GM12865 (cell line): ENCODE data around the gene MED12L.
"Not testable (repeated sequence)": the region's sequence is repeated elsewhere in the genome, so short reads cannot be mapped to it uniquely, and the experiment has no call there.

Source experiments
- DNase-seq: peaks from one replicate; pipeline ENCODE4 v3.0.0; 2010; ENCODE audit warnings: low read depth
- H3K4me3 ChIP-seq: 2 replicates; pipeline ENCODE4 v1.5.1; 2011; ENCODE audit warnings: mild to moderate bottlenecking, low read depth, low read length, control low read depth
- CTCF ChIP-seq: IDR thresholded peaks from 2 replicates; pipeline ENCODE4 v1.5.1; 2011; ENCODE audit warnings: low read length, control low read depth, low read depth, inconsistent platforms; ENCODE audit not compliant: insufficient read depth; ENCODE audit errors: missing control alignments

Gene MED12L

GRCh38 chr3:151052346-151052745, 33.1 kb upstream of the MED12L start:
- no peak overlapping the region for H3K4me3 ChIP-seq
- no peak for DNase-seq
- no peak for TF ChIP-seq CTCF

GRCh38 chr3:151052756-151053155, 32.7 kb upstream of the MED12L start:
- H3K4me3 ChIP-seq = no peak overlapping the region
- TF ChIP-seq CTCF = no peak
- DNase-seq = no peak

- TF ChIP-seq CTCF = no peak
- no peak for DNase-seq
Observed at GRCh38 chr3:151058740-151059139, 26.7 kb upstream of the MED12L start.

GRCh38 chr3:151062611-151063010, 22.9 kb upstream of the MED12L start:
- no peak for DNase-seq
- H3K4me3 ChIP-seq = no peak overlapping the region
- TF ChIP-seq CTCF = no peak

More at GRCh38 chr3:151058740-151059139, 26.7 kb upstream of the MED12L start:
- no peak overlapping the region for H3K4me3 ChIP-seq

- no peak overlapping the region for H3K4me3 ChIP-seq
- peak; percentile 45 for DNase-seq
- peak; percentile 42 for TF ChIP-seq CTCF
Observed at GRCh38 chr3:151067158-151067557, 18.3 kb upstream of the MED12L start.

- DNase-seq, H3K4me3 ChIP-seq: not testable (repeated sequence)
Observed at GRCh38 chr3:151072842-151073241, 12.6 kb upstream of the MED12L start.

- no peak for TF ChIP-seq CTCF
- no peak overlapping the region for H3K4me3 ChIP-seq
- no peak for DNase-seq
Observed at GRCh38 chr3:151074256-151074655, 11.2 kb upstream of the MED12L start.
